Prostate gland (tissue), 2 donors: ENCODE data around the gene OR5K3.

ENCODE experiments used
- CTCF ChIP-seq, 4 experiments: fragments of 200-600 bp in 2 of 4; fragments of 450-650 bp in 2 of 4; sonication (generic) in 2 of 4; IDR thresholded peaks; 1 replicate in 3 of 4; 2 replicates in 1 of 4; pipeline ENCODE4 v1.5.1; 2016 to 2019; ENCODE audit warnings: antibody characterized with exemption in 4 of 4, mild to moderate bottlenecking in 2 of 4, moderate library complexity in 2 of 4
- POLR2A ChIP-seq: fragments of 450-650 bp; IDR thresholded peaks from one replicate; pipeline ENCODE4 v1.6.1; 2016; ENCODE audit warnings: antibody characterized with exemption, mild to moderate bottlenecking

GRCh38 chr3:98440283-98440682, 49.8 kb downstream of the OR5K3 start:
- no peak for TF ChIP-seq CTCF (IDR thresholded peaks at IDR 0.05)
- no peak for TF ChIP-seq POLR2A
